Suprapubic skin (tissue), 4 donors: ENCODE measurements around the gene SPRR2D.

Source experiments
- EP300 ChIP-seq: sonication (generic); formaldehyde crosslinking; IDR thresholded peaks from one replicate; pipeline ENCODE4 v1.6.1; 2017; ENCODE audit warnings: antibody characterized with exemption
- POLR2AphosphoS5 ChIP-seq, 3 donors: sonication (generic); formaldehyde crosslinking; IDR thresholded peaks; one replicate each; pipeline ENCODE4 v1.6.1; 2017; ENCODE audit warnings: antibody characterized with exemption in 3 of 3
- TF ChIP-seq, protein P1 (sequence below), 2 donors: fragments of 200-600 bp in 1 of 2; fragments of 450-650 bp in 1 of 2; sonication (generic) in 1 of 2; IDR thresholded peaks; one replicate each; pipeline ENCODE4 v1.5.1; 2016 to 2019; ENCODE audit warnings: antibody characterized with exemption in 2 of 2, mild to moderate bottlenecking in 1 of 2, moderate library complexity in 1 of 2

DNA sequence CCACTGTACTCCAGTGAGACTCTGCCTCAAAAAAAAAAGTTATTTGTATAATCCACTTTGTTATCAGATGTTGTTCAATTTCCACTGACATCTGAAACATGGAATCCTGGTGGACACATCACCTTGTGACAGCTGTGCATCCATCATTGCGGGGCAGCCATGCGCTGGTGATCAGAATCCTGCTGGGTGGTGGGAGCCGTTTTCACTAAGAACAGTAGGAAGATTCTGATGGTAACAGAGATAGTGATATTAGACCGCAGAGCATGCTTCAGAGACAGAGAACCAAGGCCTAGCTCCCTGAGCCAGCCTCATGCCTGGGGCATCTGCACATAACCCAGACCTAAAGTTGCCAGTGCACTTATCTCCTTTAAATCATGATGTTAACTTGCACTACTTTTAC is 42.4 kb downstream of the SPRR2D start:
- TF ChIP-seq, protein P1, sequence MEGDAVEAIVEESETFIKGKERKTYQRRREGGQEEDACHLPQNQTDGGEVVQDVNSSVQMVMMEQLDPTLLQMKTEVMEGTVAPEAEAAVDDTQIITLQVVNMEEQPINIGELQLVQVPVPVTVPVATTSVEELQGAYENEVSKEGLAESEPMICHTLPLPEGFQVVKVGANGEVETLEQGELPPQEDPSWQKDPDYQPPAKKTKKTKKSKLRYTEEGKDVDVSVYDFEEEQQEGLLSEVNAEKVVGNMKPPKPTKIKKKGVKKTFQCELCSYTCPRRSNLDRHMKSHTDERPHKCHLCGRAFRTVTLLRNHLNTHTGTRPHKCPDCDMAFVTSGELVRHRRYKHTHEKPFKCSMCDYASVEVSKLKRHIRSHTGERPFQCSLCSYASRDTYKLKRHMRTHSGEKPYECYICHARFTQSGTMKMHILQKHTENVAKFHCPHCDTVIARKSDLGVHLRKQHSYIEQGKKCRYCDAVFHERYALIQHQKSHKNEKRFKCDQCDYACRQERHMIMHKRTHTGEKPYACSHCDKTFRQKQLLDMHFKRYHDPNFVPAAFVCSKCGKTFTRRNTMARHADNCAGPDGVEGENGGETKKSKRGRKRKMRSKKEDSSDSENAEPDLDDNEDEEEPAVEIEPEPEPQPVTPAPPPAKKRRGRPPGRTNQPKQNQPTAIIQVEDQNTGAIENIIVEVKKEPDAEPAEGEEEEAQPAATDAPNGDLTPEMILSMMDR (IDR thresholded peaks at IDR 0.05): no peak
- no peak for TF ChIP-seq POLR2AphosphoS5 (IDR thresholded peaks at IDR 0.05)
- TF ChIP-seq EP300: no peak
